ENCODE data around the gene ASB16.

Gene ASB16

DNA sequence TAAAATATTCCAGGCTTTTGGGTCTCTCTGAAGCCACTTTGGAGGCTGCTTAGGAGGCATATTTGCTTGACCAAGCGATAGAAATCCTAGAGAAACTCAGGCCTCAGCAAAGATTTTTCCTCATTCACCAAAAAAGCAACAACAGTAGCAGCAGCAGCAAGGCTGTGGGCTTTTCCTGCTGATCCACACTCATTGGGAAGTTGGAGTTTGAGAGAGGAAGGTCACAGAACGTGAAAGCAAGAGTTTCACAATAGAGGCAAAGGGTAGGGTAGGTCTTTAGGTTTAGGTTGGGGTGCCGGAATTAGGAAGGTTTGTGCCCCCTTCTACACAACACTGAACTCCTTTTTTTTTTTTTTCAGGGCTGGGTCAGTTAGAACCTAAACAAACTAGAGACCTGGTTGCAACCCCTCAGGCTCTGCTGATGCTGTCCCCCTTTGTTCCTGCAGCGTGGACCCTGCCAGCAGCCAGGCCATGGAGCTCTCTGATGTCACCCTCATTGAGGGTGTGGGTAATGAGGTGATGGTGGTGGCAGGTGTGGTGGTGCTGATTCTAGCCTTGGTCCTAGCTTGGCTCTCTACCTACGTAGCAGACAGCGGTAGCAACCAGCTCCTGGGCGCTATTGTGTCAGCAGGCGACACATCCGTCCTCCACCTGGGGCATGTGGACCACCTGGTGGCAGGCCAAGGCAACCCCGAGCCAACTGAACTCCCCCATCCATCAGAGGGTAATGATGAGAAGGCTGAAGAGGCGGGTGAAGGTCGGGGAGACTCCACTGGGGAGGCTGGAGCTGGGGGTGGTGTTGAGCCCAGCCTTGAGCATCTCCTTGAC is 18.3 kb downstream of the ASB16 start:
- DNase-seq (ENCODE audit: low spot score) = no peak

DNA sequence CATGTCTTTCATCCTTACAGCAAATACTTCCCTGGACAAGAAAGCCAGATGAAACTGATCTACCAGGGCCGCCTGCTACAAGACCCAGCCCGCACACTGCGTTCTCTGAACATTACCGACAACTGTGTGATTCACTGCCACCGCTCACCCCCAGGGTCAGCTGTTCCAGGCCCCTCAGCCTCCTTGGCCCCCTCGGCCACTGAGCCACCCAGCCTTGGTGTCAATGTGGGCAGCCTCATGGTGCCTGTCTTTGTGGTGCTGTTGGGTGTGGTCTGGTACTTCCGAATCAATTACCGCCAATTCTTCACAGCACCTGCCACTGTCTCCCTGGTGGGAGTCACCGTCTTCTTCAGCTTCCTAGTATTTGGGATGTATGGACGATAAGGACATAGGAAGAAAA is 20.0 kb downstream of the ASB16 start:
- no peak for DNase-seq (ENCODE audit: low spot score)

DNA sequence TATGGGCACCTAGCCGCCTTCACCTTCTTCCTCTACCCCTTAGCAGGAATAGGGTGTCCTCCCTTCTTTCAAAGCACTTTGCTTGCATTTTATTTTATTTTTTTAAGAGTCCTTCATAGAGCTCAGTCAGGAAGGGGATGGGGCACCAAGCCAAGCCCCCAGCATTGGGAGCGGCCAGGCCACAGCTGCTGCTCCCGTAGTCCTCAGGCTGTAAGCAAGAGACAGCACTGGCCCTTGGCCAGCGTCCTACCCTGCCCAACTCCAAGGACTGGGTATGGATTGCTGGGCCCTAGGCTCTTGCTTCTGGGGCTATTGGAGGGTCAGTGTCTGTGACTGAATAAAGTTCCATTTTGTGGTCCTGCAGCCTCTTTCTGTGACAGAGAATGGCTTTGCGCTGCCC is 20.9 kb downstream of the ASB16 start:
- no peak for DNase-seq (ENCODE audit: low spot score)

DNA sequence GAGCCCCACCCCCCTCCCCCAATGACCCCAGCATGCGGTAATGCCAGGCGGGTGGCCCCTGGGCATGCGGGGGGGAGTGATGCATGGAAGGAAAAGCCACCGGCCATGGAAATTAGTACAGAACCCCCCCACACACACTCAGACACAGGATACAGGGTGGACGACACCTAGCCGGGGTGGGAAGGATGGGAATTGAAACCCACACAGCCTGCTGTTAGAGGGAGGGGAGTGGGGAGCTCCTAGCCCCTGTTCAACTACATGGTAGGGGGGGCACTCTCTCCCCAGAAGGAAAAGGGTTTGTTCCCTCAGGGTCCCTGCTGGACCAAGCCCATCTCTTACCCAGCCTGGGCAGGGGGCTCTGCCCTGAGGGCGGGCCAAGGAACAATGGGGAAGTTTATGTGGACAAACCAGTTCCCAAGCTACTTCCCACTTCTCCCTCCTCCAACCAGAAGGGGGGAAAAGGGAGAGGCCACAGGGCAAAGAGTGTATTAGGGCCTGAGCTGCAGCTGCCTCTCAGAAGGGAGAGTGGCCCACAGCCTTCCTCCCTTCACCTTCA is 21.5 kb downstream of the ASB16 start:
- no peak for DNase-seq (ENCODE audit: low spot score)

DNA sequence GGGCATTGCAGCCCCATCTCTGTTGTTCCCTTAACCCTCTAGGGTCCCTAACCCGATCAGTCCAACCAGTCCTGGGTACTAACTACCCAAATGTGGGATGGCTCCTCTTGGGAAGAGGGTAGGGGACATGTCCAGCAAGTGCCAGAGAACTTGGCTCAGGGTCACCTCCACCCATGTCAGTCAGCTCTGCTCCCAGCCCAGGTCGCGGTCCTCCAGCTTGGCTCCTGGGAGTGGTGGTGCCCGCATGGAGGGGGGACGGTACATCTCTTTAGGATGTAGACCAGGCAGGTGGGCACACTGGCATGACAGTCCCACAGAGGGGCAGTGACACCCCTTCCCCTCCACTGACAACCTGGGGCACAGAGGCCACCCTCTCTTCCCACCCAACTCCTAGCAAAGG is 22.2 kb downstream of the ASB16 start:
- DNase-seq (ENCODE audit: low spot score) = no peak

DNA sequence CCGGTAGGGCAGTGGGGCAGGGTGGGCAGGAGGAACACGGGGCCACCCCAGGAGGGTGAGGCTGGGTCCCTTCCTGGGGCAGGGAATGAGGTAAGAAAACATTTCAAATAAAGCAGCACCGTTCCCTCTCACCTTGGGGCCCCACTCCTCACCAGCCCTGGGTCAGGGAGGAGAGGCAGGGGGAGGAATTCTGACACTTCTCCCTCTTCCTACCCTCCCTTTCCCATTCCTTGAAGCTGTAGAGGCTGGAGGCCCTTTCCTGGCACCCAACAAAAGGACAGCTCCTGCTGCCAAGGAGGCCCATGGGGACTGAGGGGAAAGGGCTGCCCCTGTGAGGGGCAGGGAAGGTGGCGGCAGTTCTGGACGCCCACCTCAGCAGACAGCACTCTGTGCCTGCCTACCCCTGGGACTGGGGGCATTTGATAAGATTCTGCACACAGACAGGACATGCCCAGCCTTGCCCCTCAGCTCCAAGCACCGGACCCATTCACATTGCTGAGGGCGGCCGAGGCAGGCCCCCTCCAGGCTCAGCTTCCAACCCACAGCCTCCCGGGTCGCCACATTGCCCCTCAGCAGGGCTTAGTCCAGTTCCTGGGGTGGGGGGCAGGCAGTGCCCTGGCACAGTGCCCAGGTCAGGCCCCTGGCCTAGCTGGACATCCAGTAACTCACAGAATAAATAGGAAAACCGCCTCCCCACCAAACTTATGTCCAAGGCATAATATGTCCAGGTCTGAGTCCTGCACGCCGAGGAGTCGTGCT is 23.0 kb downstream of the ASB16 start:
- no peak for DNase-seq (ENCODE audit: low spot score)

DNA sequence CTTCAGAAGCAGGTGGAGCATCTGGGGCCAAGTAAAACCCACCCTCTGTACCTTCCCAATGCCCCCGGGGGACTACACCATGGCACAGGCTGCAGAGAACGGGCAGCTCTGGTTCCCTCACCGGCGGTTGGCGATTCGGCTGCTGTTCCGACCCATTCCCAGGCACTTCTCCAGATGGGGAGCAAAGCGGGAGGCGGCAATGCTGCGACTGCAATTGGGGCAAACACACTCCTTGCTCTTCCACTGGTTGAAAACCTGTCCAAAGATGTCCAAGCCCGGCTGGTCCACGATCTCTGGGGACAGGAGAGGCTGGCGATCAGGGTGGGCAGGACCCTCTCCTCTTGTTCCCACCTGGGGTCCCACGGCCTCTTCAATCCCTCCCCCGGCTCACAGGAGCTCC is 26.6 kb downstream of the ASB16 start:
- DNase-seq (ENCODE audit: low spot score) = no peak

DNA sequence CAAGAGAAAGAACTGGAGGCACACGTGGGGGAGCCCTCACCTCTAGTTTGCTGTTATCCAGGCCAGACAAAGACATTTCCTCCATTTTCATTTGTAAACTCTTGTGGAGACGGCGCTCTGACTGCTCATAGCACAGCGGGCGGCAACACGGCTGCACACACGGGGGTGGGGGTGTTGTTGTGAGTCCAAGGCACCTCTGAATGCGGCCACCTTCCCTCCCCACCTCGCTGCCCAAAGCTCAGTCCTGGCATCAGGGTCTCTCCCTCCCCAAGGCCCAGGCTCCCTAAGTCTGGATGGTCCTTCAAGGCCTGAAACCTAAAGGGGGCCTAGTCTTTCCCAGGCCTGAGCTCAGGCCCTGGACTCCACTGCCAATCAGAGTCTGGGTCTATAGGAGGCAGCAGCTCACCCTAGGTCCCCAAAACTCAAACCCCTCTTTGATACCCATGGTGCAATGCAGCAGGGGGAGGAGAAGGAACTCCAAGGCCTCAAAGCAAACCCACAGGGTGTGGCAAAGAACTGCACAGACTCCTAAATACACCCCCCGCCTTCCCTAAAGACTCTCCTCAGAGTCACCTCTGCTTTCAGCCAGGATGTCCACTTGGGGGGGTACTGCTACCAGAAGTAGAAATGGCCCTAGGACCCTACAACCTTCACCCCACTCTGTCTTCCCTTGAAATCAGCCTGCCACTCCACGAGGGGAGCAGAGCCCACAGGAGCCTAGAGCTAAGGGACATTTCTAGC is 27.6 kb downstream of the ASB16 start:
- DNase-seq (ENCODE audit: low spot score) = no peak

DNA sequence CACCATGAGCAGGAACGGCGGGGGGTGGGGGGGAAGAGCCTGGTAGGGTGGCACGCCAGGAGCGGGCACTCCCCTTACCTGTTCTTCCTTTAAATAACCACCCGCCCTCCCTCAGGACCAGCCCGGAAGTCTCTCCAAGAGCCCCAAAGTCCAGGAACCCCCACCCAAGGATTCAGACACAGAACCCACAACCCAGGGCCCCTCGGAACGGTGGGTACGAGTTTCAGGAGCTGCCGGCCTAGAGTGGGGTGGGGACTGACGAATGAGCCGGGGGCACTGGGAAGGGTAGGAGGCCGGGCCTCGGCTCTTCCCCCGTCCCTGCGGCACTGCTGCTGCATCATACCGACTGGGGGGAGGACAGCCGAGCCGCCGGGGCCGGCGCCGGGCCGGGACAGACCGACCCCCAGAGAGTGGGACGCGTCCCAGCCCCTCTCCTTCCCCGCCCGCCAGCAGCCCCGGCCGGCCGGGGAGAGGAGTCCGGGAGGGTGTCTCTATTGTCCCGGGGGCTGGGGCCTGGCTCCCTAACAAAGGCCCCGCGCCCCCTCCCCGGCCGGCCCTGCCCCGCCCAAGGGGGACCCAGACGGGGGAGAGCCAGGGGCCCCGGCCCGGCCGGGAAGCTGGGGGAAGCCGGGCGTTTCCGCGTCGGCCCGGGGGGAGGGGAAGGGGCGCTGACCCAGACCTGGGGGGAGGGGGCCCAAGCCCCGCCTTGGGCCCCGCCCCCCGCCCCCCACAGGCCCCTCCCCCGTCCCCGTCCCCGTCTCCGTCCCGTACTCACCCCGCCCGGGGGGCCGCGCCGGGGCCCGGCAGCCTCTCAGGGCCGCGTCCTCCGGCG is 28.4 kb downstream of the ASB16 start:
- DNase-seq (ENCODE audit: low spot score) = peak; percentile 87

DNA sequence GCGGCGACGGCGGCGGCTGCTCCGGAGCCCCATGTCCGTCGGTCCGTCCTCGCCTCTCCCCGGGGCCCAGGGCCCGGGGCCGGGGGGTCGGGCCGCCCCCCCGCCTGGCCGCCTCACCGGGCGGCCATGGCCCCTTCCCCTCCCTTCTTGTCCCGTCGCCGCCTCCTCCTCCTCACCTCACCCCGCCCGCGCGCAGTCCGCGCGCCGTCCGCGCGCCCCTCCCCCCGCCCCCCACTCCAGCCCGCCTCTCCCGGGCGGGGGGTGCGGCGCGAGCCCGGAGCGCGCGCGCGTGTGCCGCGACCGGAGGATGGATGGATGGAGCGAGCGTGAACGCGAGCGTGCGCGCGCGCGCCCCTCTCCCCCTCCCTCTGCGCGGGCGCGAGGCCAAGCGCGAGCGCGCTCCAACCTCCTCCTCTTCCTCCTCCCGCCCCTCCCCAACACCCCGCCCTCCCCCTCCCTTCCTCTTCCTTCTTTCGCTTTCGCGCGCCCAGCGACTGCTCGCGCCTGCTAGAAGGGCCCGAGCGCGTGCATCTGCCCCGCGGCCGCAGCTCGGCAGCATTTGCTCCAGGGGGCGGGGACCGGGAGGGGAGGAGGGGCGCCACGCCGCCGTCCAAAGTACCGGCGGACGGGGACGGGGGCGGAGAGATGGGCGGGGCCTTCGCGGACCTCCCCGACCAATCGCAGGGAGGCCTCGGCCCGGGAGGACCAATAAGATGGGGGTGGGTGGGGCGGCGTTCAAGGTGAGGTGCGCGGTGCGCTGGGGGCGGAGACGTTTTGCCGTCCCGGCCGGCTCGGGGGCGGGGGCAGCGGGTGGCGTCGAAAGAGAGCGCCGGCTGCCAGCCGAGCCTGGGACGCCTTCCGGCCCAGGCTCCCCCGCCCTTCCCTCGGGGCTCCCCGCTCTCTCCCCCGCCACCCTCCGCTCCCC is 29.3 kb downstream of the ASB16 start, which contains the start of gene ATXN7L3:
ATXN7L3 (minus strand) TSS at position 332 of the 925 bp plus-strand sequence. CDS start 1,814 bp downstream, outside the sequence.
- DNase-seq (ENCODE audit: low spot score) = peak; percentile 99

DNA sequence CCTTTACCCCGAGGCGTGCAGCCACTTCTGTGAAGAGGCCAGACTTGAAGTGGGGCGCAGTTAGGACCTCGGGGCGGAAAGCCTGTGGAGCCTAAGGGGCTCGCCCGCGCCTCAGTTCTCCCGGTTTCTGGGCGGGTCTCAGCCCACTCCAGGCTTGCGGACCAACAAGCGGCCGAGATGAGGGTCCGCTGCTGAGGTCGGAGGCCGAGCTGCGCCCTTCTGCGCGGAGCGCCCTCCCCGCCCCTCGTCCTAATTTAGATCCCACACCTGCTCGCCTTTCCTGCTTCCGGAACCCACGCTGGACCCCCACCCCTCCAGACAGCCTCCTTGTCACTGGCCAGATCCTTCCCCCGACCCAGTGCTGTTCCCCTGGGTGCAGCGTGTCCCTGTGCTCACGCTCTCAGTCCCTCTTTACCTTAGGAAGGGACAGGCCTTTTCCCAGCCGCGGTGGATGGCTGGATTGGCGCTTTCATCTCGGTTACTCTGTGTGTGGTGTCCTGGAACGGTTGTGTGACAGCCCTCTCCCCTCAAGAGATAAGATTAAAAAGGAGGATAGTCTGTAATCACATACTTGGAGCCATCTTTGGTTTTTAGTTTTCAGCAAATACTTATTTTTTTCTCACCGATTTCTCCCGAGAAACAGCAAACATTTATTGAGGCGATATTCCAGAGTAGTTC is 30.1 kb downstream of the ASB16 start:
- peak; percentile 43 for DNase-seq (ENCODE audit: low spot score)

DNA sequence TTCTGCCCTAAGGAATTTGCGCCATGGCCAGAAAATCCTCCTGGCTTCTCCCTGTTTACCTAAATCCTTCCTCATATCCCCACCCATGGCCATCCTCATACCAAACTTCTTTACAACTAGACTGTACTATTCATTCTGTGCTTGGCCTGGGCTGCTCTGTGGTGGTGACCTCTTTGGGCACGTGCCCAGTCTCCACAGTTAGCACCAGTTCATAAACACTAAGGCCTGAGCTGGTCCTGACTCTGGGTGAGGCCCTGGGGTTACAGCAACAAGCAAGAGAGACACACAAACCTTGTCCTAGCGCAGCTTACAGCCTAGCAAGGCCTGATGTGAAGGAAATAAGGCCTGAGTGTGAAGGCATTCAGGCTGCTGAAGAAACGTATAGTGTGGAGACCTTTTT is 32.3 kb downstream of the ASB16 start:
- no peak for DNase-seq (ENCODE audit: low spot score)

DNA sequence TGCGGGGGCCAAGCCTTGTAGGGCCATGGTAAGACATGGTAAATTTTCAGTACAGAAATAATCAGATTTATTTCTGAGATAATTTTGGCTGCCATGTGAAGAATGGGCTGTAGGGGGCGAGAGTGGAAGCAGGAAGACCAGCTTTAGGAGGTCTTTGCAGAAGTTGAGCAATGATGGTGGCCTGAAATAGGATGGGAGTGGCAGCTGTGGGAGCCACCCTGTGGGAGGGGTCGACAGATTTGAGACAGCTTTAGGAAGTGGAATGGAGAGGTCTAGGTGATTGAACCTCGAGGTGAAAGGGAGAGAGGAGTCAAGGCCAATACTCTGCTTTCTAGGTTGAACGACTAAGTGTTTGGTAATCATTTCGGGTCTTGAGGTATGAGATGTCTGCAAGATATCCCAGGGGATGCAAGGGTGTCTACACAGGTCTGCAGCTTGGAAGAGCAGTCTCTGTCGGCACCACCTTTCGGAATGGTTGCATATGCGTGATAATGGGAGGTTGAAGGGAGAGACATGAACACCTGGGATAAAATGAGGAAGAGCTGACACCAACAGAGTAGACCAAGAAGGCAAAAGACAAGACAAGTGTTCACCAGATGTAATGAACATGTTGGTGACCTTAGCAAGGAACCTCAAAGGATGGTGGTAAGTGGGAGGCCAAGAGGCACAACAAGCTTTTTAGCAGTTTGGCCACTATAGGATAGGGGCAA is 33.4 kb downstream of the ASB16 start:
- peak; percentile 81 for DNase-seq (ENCODE audit: low spot score)

DNA sequence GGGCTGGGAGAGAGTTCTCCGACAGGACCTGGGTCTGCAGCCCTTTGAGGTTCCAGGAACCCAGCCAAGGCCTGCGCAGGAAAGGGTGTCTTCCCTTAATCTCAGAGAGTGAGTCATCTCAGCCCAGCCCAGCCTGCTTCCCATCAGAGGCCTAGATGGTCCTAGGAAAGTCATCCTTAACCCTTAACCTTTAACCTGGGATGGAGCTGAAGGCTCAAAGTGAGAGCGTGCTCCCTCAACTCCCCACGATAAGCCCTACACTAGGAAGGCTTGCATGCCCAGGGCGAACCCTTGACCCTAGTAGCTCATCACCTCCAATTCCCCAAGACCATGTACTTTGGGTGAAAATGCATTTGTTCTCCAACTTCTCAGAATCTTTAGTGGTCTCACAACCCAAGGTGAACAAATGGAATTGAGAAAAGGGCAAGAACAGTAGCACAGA is 34.0 kb downstream of the ASB16 start:
- no peak for DNase-seq (ENCODE audit: low spot score)

DNA sequence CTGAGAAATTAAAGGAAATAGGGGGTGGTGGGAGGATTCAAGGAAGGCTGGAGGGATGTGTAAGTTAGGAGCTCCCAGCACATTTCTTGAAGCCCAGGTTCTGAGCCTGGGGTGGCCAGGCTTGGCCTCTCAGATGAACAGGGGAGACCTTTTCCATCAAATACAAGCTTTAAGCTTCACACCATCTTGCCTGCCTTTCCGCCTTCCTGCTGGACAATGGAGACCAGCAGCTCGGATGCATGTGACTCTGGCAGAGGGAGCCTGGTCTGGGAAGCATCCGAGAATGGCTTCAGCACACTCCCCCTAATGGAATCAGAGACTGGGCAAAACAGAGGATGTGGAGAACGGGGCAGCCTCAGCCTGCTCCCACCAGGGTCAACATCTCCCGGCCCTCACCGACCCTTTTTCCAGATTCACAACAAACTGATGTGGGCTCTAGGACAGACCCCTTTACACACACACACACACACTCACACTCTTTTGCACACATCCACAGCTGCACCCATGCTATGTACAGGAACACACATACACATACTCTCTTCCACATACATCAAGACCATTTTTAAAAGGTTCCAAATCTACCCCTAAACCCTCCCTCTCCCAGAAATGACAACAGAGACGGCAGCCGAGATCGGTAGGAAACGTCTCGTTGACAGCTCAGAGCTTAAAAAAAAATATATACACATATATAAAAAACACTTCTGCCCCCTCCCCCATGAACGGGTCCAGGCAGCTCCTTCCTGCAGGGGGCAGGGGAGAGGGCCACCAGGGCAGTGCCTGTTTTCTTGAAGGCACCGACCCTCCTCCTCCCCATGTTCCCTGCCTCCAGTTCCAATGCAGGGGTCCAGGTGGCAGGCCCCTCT is 35.7 kb downstream of the ASB16 start:
- DNase-seq (ENCODE audit: low spot score) = no peak

DNA sequence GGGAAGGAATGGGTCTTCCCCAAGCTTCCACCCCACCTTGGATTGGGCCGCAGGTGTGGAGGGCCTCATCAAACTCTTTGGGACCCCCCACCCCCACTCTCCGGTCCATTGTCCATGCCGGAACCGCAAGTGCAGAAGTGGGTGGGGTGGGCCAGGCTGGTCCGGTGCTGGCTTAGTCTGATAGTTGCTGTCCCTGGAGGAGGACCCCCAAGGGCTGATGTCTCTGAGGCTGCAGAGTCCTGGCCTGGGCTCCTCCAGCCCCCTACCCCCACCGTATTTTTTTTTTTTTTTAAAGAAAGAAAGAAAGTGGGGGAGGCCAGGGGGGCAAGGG is 36.3 kb downstream of the ASB16 start:
- DNase-seq (ENCODE audit: low spot score) = no peak

DNA sequence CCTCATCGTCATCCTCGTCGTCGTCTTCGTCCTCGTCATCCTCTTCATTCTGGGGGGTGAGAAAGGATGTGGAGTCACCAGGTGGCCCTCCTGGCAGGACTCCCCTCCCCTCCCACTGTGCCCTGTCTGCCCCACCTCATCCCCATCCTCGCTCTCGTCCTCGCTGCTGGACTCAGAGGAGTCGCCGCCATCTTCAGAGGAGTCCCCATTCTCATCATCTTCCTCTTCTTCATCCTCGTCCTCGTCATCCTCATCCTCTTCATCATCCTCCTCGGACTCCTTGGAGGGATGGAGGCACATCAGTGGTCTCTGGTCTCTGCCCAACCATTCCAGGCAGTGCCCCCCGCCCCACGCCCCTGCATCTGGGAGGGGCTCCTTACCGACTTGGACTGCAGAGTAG is 36.8 kb downstream of the ASB16 start:
- DNase-seq (ENCODE audit: low spot score) = no peak

DNA sequence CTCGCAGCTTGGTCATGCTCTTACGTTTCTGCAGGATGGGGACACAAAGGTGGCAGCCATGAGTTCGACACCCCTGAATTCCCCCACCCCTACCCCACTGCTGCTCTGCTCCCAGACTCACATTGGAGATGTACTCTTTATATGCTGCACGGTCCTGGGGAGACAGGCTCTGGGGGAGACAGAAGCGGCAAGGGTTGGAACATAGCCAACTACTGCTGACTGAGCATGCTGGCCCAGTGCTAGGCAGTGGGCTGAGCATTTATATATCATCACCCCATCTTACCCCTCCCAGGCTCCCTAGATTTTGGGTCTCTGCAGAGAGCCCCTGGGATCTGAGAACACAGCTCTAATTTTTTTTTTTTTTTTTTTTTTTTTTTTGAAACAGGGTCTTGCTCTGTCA is 37.2 kb downstream of the ASB16 start:
- DNase-seq (ENCODE audit: low spot score) = no peak

Data from HuH-7 (cell line).